Glomerular endothelial cell (primary cell): Measurements from ENCODE around the gene CLDN18. TPM values are rescaled to one million over a fixed set of nuclear protein-coding genes. Genes with fewer than 3 reads are reported as not detected.

Experiments
- DNase-seq: peaks from one replicate; pipeline ENCODE4 v3.0.0-alpha.2; 2011; ENCODE audit warnings: low read depth, low spot score; ENCODE audit errors: extremely low read depth
- total RNA-seq: library from RNA; depleted of rRNA; stranded (reverse); fragments of >200 nt; gene quantifications from 2 replicates; pipeline ENCODE4 v1.2.3, GENCODE V29; 2015

CLDN18 gene
- not detected in 2 replicates for total RNA-seq

DNA sequence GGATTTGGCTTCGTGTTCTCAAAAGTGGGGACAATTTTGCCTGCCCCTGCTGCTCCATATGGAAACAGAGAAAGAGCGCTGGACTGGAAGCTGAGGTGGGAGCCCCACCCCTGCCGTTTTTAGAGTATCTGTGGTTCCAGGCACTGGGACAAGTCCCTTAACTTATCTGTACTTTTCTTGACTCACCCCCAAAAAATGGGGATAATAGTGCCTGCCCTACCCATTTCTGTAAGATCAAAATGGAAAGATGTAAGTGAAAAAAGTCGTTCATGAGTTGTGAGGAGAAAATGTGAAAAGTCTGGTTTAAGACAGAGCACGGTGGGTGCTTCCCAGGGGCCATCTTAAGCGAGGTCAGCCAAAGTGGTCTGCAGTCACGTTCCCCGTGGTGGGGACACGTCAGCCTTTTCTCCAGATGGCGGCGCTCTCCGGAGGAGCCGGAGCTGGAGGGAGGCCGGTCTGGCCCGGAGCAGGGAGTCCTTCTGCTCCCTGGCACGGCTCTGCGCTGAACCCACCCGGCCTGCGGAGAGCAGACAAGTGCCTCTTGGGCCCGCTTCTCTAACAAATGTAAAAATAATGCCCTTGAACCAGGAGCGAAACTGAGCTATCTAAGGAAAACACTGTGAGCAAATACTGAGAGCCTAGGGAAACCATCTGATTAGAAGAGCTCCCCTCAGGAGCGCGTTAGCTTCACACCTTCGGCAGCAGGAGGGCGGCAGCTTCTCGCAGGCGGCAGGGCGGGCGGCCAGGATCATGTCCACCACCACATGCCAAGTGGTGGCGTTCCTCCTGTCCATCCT lies at the start of gene CLDN18:
Gene CLDN18 (plus strand): TSS at position 690 of the 797 bp plus-strand sequence. CDS start 61 bp downstream, at position 751.
- DNase-seq, result no peak

DNA sequence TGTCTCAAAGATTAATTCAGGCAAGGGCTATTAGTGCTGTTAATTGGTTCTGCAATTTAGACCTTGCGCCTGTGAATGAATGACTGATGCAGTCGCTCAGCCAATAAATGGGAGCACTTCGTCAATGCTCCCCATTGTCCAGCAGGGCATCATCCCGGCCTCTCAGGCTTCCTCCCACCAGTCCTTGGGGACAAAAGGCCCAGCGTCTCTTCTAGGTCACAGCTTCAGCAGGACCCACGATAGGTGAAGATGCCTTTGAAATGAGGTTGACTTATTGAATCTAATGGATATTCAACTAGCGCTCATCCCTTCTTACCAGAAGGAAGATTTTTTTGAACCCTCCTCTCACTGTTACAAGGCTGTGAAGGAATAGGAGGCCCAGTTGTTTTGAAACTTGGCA lies 47.7 kb upstream of the CLDN18 start:
- DNase-seq, result no peak

DNA sequence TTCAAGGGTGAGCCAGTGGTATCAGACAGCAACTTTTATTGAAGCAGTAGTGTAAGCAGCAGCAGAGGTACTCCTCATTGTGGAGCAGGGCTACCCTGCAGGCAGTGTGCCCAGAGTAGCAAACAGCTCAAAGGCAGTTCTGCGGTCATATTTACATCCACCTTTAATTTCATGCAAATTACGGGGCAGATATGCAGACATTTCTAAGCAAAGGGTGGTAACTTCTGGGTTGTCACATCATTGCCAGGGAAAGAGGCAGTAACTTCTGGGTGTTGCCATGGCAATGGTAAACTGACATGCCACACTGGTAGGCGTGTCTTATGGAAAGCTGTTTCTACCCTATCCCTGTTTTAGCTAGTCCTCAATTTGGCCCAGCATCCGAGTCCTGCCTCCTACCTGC lies 46.5 kb upstream of the CLDN18 start:
- DNase-seq, result no peak

DNA sequence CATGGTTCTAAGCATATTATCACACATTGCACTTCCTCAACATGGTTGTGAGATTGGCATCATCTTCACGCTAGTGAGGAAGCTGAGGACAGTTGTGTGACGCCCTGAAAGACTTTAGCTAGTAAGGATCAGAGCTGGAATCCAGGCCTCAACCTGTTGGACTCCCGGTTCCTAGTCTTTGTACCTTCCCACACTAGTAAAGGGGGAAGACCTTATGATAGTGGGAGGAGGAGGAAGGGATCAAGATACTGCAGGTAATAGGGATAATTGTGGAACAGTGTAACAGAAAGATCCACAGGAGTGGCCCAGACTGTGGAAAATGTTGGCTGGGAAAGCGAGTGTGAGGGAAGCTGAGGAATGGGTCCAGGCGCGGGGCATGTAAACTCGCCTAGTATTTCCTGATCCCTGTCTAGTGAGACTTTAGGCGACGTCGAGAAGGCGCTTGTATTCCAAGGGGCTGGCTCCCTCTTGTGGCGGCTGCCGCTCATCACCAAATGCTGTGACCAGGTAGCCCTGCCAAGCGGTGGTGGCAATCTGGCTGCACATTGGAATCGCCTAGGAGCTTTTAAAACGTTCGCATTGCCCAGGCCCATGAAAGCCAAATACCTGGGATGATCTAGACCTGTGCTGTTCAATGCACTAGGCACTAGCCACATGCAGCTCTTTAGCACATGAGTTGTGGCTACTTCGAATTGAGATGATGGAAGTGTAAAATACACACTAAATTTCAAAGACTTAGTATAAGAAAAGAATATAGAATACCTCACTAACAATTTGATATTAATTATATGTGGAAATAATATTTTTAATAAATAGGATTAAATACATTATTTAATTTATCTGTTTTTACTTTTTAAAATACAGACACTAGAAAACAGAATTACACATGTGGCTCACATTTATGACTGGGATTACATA lies 38.8 kb upstream of the CLDN18 start:
- peak; percentile 16 for DNase-seq

DNA sequence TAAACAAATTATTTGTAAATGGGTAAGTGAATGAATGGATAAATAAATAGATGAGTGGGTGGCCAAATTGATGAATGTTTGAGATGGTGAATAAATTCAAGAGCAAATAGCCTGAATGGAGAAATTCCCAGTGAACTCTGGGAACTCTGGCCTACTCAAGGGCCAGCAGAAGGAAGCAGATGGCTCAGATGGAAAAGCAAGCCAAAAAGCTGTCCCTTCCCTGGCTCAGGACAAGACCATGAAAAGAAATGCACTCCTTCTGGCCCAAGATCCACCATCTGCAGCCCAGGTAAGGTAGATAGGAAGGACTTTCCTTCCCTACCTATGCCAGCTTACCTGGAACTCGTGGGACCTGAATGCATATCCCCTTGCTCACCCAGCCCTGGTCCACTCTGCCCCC lies 37.6 kb upstream of the CLDN18 start:
- no peak for DNase-seq

GRCh38 chr3:137978328-137978727 lies 31.6 kb upstream of the CLDN18 start:
- no peak for DNase-seq

DNA sequence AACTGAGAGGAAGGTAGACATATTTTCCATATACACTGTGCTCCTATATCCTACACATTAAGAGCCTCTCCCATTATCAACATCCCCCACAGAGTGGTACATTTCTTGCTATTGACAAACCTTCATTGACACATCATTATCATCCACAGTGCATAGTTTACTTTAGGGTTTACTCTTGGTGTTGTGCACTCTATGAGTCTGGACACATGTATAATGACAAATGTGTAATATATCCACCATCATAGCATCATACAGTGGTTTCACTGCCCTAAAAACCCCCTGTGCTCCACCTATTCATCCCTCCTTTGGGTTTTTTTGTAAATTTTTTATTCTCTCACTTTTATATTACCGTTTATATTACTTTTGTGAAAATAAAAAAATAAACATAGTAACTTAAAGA lies 22.2 kb upstream of the CLDN18 start:
- no peak for DNase-seq

GRCh38 chr3:137988152-137988551 lies 21.8 kb upstream of the CLDN18 start:
- DNase-seq, result no peak

GRCh38 chr3:137988982-137989381 lies 21.0 kb upstream of the CLDN18 start:
- no peak for DNase-seq

DNA sequence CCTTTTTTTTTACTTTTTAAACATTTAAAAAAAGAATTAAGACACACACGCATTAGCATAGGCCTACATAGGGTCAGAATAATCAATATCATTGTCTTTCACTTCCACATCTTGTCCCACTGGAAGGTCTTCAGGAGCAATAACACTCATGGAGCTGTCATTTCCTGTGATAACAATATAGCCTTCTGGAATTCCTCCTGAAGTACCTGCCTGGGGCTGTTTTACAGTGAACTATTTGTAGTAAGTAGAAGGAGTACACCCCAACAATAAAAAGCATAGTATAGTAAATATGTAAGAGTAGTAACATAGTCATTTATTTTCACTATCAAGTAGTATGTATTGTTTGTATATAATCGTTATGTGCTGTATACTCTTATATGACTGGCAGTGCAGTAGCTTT lies 19.5 kb upstream of the CLDN18 start:
- no peak for DNase-seq

DNA sequence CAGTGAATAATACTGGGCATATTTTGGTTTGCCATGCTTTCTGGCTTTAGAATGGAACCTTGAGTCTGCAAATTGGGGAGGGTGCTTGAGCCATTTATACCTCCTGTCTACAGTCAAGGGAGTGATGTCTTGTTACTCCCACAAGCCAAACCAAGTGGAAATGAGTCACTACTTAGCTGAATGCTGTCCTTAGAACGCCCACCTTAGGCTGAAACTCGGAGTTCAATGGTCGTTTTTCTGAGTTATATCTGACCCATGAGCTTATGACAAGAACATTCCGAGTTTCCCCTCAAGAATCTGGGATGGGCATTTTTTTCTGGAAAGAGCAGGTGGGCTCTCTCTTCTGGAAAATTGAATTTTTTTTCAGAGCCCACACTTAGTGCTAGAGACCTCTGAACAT lies 17.4 kb upstream of the CLDN18 start:
- no peak for DNase-seq

DNA sequence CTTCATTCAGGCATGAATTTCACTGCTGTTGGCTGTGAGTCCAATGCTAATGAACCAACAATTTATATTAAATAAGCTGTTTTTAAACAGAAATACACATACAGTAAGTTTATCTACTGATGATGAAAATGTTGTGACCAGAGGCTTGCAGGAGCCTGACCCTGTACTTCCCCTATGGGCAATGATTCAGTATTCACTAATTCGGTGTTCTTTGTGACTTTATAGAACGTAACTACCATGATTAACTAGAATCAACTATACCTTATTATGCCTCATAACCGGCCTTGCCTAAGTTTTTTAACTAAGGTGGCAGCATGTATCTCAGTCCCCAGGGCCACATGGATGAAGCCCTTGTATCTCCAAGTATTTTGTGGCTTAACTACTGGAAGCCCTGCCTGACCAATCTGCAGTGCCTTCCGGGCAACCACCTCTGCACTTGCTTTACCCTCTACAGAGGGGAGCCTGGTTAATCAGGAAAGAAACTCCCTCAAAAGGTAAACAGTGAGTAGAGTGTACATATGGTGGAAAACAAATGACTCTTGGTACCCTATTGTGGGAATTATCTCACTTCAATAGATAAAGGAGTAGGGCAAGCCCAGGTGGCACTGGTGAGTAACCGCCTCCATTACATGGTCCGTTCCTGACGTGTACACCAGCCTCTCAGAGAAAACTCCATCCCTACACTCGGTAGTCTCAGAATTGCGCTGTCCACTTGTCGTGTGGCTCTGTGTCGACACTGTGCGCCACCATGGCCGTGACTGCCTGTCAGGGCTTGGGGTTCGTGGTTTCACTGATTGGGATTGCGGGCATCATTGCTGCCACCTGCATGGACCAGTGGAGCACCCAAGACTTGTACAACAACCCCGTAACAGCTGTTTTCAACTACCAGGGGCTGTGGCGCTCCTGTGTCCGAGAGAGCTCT lies 11.6 kb upstream of the CLDN18 start:
- DNase-seq, result no peak

- no peak for DNase-seq
Measured at GRCh38 chr3:138003069-138003468, 6.9 kb upstream of the CLDN18 start.

DNA sequence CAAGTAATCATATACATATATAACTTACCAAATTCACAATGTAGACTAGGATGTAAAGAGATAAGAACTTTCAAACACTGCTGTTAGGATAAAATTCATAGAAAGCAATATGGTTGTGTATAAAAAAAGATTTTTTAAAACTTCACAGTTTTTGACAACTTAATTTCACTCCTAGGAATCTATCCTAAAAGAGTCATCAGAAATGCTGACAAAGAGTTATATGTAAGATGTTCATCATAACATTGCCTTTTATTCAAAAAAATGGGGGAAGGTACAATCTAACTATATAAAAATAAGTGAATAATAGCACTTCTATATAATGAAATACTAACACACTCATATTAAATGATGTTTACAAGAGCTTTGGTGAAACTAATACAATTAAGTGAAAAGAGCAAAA lies 4.3 kb upstream of the CLDN18 start:
- no peak for DNase-seq

- no peak for DNase-seq
Measured at GRCh38 chr3:138007898-138008297, 2.1 kb upstream of the CLDN18 start.

DNA sequence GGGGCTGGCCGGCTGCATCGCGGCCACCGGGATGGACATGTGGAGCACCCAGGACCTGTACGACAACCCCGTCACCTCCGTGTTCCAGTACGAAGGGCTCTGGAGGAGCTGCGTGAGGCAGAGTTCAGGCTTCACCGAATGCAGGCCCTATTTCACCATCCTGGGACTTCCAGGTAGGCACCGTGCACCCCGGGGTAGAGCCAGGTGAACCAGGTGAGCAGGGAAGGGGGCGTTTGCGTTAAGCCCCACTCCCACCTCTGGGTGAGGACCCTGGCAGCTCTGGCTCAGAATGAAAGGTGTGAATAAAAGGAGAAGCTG lies 267 bp downstream of the CLDN18 start:
- DNase-seq, result no peak

DNA sequence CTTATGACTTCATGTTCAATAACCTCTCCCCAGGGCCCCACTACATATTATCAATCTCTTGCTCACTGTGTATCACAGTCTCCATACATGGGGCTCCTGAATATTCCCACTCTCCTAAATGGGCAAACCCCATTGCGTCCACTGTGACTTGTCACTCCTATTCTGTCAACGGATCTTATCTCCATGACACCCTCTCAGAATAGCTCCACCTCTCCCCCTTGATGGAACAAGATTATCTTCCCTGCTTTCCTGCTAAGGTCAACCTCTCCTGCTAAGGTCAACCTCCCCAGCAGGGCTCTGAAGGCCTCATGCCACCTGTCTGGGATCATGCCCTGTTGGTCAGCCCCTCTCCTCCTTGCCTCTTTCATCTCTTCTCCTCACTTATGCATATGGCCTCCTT lies 1.8 kb downstream of the CLDN18 start:
- DNase-seq, result no peak

DNA sequence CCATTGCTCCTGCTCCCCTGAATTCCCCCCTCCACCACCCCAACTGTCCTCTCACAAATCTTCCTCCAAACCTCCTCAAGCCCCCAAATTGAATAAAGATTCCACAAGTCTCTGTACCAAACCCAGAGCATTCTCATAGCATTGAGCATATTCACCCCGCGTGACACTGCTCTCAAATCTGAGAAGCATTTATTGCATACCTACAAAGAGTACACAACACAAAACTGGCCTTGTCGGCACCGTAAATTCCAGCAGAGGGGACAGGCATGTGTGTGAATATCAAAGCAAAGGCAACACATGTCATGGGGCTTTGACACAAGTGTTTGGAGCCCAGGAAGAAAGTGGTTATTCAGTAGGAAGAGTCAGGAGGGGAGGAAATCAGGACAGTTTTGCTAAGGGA lies 2.6 kb downstream of the CLDN18 start:
- no peak for DNase-seq

DNA sequence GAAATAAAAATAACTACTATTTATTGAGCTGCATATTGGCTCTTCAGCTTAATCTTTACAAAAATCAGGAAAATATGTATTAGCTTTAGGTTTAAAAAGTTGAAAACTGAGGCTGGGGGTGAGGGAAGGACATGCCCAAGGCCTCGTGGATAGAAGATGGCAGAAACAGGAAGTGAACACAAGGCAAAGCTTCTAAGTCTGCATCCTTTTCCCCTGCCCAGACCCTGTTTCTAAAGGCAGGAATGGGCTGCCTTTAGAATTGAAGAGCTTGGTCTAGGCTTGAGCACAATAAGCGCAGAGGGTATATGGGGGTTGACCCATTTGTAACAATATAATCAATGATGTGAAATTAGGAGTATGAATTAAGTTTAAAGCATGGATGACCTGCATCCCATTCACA lies 6.1 kb downstream of the CLDN18 start:
- no peak for DNase-seq

DNA sequence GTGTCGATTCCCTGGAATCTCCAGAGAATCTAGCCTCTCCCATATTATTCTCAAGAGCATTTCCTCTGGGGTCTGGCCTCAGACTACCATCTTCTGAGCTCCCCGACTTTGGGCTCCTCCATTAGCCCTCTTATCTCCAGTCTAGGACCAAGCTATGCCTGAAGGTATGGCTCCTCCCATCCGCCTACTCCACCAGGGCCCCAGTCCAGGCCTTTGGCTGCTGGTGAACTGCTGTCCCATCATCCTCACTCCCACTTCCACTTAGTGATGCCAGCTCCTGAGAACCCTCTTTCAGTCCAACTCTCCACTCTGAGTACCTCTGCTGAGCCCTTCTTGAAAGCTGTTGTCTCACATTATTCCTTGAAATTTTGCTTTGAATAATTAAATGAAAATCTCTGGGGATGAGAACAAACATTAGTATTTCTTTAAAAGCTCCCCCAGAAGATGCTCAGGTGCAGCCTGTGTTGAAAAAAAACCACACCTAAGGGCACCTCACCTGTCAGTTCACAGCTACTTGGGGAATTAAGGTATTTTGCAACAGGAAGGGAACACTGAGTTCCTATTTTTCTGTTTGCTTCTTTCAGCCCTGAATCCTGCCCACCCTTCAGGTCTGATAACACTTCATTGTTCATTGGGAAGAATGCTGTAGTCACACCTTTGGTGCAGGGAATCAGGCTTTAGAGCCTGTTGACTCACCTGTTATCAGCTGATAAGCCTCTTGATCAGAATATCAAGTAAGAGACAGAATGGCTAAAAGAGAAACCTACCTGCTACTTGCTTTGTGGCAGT lies 9.5 kb downstream of the CLDN18 start:
- DNase-seq, result no peak
